ENCODE results near the gene COG4. TPM values are rescaled to one million over a fixed set of nuclear protein-coding genes. Genes with fewer than 3 reads are reported as not detected.
"Not testable (repeated sequence)": the region's sequence is repeated elsewhere in the genome, so short reads cannot be mapped to it uniquely, and the experiment has no call there.

COG4 gene
- total RNA-seq, 4 donors from 2014 or later: 23.3 to 59.1 (median 29.6) TPM

DNA sequence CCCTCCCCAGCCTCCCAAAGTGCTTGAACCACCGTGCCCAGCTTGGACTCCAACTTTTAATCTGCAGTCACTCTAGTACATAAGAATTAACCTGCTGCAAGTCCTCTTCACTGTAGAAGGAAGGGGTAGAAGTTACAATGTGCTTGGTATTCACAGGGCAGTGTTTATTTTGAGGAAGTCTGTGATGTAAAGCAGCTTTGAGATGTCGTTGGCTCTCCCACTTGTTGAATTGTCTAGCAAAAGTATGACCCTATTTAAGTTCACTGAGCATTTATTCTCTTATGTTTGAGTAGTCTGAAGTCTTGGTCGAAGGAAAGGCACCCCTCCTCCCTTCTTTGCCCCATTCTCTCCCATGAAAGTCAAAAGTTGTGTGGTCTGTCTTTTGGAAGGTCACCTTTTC lies 28.4 kb upstream of the COG4 start:
- ATAC-seq (ENCODE audit: low FRiP score) (no peak), DNase-seq (ENCODE audit: low spot score) (no peak)
- TF ChIP-seq, protein P1, sequence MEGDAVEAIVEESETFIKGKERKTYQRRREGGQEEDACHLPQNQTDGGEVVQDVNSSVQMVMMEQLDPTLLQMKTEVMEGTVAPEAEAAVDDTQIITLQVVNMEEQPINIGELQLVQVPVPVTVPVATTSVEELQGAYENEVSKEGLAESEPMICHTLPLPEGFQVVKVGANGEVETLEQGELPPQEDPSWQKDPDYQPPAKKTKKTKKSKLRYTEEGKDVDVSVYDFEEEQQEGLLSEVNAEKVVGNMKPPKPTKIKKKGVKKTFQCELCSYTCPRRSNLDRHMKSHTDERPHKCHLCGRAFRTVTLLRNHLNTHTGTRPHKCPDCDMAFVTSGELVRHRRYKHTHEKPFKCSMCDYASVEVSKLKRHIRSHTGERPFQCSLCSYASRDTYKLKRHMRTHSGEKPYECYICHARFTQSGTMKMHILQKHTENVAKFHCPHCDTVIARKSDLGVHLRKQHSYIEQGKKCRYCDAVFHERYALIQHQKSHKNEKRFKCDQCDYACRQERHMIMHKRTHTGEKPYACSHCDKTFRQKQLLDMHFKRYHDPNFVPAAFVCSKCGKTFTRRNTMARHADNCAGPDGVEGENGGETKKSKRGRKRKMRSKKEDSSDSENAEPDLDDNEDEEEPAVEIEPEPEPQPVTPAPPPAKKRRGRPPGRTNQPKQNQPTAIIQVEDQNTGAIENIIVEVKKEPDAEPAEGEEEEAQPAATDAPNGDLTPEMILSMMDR (IDR thresholded peaks at IDR 0.05): no peak

DNA sequence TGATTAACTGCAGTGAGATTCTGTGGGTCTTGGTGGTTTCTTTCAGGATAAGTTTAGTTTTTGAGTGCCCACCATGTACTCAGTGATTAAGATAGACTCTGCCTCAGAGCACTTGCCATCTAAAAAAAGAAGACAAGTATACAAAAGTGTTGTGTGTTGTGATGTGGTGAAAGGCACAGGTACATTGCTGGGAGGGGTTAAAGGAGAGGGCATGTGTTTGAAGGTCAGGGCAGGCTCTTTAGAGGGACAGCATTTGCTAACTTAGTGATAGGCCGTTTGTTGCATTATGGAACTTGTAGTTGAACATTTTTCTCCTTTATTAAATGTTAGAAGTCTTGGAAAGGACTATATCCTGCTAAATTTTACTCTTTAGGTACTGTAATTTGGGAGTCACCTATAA lies 26.7 kb upstream of the COG4 start:
- TF ChIP-seq, protein P1 (IDR thresholded peaks at IDR 0.05): no peak
- ATAC-seq (ENCODE audit: low FRiP score) (no peak), DNase-seq (ENCODE audit: low spot score) (no peak)

DNA sequence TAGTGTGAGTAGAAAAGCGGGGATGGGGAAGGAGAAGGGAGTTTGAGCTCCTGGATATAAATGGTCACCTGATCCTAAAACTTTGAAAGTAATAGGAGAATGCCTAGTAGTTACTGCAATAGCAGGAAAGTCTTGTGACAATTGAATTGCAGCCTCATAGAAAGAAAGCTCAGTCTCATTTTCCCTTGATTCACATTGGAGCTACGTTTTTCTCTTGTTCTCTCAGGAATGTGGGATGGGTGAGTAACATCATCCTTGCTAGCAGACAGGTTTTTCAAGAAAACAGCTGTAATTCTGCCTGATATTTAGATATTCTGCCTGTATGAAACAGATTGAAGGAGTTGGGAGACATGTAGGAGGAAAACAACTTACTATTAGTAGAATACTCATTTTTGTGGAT lies 25.6 kb upstream of the COG4 start:
- TF ChIP-seq, protein P1 (IDR thresholded peaks at IDR 0.05): no peak

DNA sequence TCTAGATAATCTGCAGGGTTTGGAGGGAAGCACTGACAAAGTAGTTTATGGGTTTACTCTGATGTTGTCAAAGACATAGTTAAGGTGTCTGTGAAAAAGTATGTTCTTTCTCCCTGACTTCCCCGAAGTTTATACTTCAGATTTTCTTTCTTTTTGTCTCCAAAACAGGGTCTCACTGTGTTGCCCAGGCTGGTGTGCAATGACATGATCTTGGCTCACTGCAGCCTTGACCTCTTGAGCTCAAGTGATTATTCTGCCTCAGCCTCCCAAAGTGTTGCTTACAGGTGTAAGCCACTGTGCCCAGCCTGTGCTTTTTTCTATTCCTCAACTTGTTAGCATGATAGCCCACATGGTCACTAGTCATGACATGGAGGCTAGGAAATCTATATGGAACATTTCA lies 21.2 kb upstream of the COG4 start:
- ATAC-seq (ENCODE audit: low FRiP score): no peak
- TF ChIP-seq, protein P1 (IDR thresholded peaks at IDR 0.05): no peak

More for the DNA sequence above, 25.6 kb upstream of the COG4 start:
- ATAC-seq (ENCODE audit: low FRiP score): no peak
- no peak for DNase-seq (ENCODE audit: low spot score)

DNA sequence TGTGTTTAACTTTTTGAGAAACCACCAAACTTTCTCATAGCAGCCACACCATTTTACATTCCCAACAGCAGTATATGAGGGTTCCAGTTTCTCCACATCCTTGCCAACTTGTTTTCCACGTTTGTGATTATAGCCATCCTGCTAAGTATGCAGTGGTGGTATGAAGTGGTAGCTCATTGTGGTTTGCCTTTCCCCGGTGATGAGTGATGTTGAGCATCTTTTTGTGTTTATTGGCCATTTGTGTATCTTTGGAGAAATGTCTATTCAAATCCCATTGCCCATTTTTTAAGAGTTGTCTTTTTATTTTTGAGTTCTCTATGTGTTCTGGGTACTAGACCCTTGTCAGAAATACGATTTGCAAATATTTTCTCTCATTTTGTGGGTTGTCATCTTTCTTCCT lies 17.6 kb upstream of the COG4 start:
- TF ChIP-seq, protein P1 (IDR thresholded peaks at IDR 0.05): no peak
- ATAC-seq (ENCODE audit: low FRiP score) (no peak), DNase-seq (ENCODE audit: low spot score) (no peak)

More for the DNA sequence above, 21.2 kb upstream of the COG4 start:
- no peak for DNase-seq (ENCODE audit: low spot score)

DNA sequence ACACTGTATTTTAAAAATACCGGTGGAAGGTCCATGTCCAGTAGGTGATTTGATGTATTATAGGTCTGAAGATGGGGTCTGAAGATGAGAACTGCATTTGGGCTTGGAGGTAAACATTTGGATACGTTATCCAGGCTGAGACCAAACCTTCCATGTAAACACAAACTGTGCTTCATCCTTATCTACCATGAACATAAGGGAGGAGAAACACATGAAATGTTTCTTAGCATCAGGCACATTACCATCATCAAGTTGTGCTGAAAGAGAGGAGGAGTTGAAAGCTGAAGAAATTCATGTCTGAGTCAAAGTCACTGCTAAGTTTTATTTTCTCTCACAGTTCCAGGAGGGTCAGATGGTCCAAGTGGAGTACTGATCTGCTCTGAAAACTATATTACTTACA lies 11.6 kb upstream of the COG4 start:
- DNase-seq (ENCODE audit: low spot score) (no peak), ATAC-seq (ENCODE audit: low FRiP score) (no peak)
- TF ChIP-seq, protein P1 (IDR thresholded peaks at IDR 0.05): no peak

DNA sequence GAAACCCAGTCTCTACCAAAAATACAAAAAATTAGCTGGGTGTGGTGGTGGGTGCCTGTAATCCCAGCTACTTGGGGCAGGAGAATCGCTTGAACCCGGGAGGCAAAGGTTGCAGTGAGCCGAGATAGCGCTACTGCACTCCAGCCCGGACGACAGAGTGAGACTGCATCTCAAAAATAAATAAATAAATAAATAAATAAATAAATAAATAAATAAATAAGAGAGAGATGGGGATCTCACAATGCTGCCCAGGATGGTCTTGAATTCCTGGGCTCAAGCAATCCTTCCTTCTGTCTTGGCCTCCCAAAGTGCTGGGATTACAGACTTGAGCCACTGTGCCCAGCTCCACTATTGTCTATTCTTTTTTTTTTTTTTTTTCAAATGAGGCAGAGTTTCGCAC lies 6.6 kb upstream of the COG4 start:
- DNase-seq (ENCODE audit: low spot score); ATAC-seq (ENCODE audit: low FRiP score): not testable (repeated sequence)

All from omental fat pad (tissue), 4 donors.